H9 (cell line): Measurements from ENCODE around the gene ADORA2B. TPM values are rescaled to one million over a fixed set of nuclear protein-coding genes. Genes with fewer than 3 reads are reported as not detected.

ENCODE experiments used
- DNase-seq: peaks from one replicate; pipeline ENCODE4 v3.0.0-alpha.2; 2017
- H2AFZ ChIP-seq: one replicate; pipeline ENCODE4 v1.6.1; 2013; ENCODE audit warnings: mild to moderate bottlenecking, low read length, control low read depth, moderate library complexity
- H2AK5ac ChIP-seq: 2 replicates; pipeline ENCODE4 v1.6.1; 2013; ENCODE audit warnings: low read length, control low read depth, mixed read lengths; ENCODE audit not compliant: insufficient read length
- H2BK120ac ChIP-seq: one replicate; pipeline ENCODE4 v1.6.1; 2013; ENCODE audit warnings: low read depth, mild to moderate bottlenecking, low read length, control low read depth, inconsistent platforms; ENCODE audit not compliant: poor library complexity, severe bottlenecking
- H2BK12ac ChIP-seq: 2 replicates; pipeline ENCODE4 v1.6.1; 2013; ENCODE audit warnings: low read length, control low read depth, mixed read lengths, low read depth; ENCODE audit not compliant: insufficient read length
- H2BK15ac ChIP-seq: 2 replicates; pipeline ENCODE4 v1.6.1; 2013; ENCODE audit warnings: low read depth, low read length, control low read depth
- H2BK20ac ChIP-seq: one replicate; pipeline ENCODE4 v1.6.1; 2013; ENCODE audit warnings: low read depth, mild to moderate bottlenecking, low read length, control low read depth, inconsistent platforms; ENCODE audit not compliant: poor library complexity, severe bottlenecking
- H2BK5ac ChIP-seq: 2 replicates; pipeline ENCODE4 v1.6.1; 2013; ENCODE audit warnings: low read length, control low read depth, mixed read lengths; ENCODE audit not compliant: insufficient read length
- H3K14ac ChIP-seq: 2 replicates; pipeline ENCODE4 v1.6.1; 2013; ENCODE audit warnings: low read length, control low read depth; ENCODE audit not compliant: insufficient read depth
- H3K18ac ChIP-seq: 2 replicates; pipeline ENCODE4 v1.6.1; 2013; ENCODE audit warnings: low read depth, mild to moderate bottlenecking, mixed read lengths, low read length, control low read depth; ENCODE audit not compliant: insufficient read length
- H3K23ac ChIP-seq: 2 replicates; pipeline ENCODE4 v1.6.1; 2013; ENCODE audit warnings: low read length, control low read depth, mixed read lengths, low read depth; ENCODE audit not compliant: insufficient read length
- H3K23me2 ChIP-seq: 2 replicates; pipeline ENCODE4 v1.6.1; 2013; ENCODE audit warnings: low read depth, mild to moderate bottlenecking, mixed read lengths, low read length, control low read depth; ENCODE audit not compliant: insufficient read length, poor library complexity, severe bottlenecking
- H3K27ac ChIP-seq: 2 replicates; pipeline ENCODE4 v1.5.1; 2013; ENCODE audit warnings: low read length, control low read depth, mixed read lengths, low read depth; ENCODE audit not compliant: insufficient read length
- H3K27me3 ChIP-seq: 2 replicates; pipeline ENCODE4 v1.6.1; 2013; ENCODE audit warnings: low read length, control low read depth, inconsistent platforms; ENCODE audit not compliant: insufficient read depth
- H3K4ac ChIP-seq: 2 replicates; pipeline ENCODE4 v1.6.1; 2013; ENCODE audit warnings: low read depth, mild to moderate bottlenecking, control low read depth, inconsistent platforms, low read length, moderate library complexity
- H3K4me1 ChIP-seq: 2 replicates; pipeline ENCODE4 v1.6.1; 2013; ENCODE audit warnings: low read length, control low read depth, inconsistent platforms; ENCODE audit not compliant: insufficient read depth
- H3K4me2 ChIP-seq: 2 replicates; pipeline ENCODE4 v1.6.1; 2013; ENCODE audit warnings: low read length, control low read depth, mixed read lengths; ENCODE audit not compliant: insufficient read length, insufficient read depth
- H3K56ac ChIP-seq: 2 replicates; pipeline ENCODE4 v1.6.1; 2013; ENCODE audit warnings: low read depth, mild to moderate bottlenecking, mixed read lengths, low read length, control low read depth; ENCODE audit not compliant: insufficient read length
- H3K79me1 ChIP-seq: 2 replicates; pipeline ENCODE4 v1.6.1; 2013; ENCODE audit warnings: low read depth, mild to moderate bottlenecking, moderate library complexity, low read length, control low read depth, inconsistent platforms; ENCODE audit not compliant: insufficient read depth, poor library complexity, severe bottlenecking
- H3K79me2 ChIP-seq: 2 replicates; pipeline ENCODE4 v1.6.1; 2013; ENCODE audit warnings: low read length, control low read depth, inconsistent platforms; ENCODE audit not compliant: insufficient read depth
- H3K9ac ChIP-seq: 2 replicates; pipeline ENCODE4 v1.6.1; 2013; ENCODE audit warnings: low read length, control low read depth, mixed read lengths; ENCODE audit not compliant: insufficient read length; ENCODE audit errors: extremely low read depth
- H3K9me3 ChIP-seq: one replicate; pipeline ENCODE4 v1.6.1; 2013; ENCODE audit warnings: low read depth, low read length, inconsistent platforms; ENCODE audit not compliant: control insufficient read depth
- H3T11ph ChIP-seq: one replicate; pipeline ENCODE4 v1.6.1; 2013; ENCODE audit warnings: mild to moderate bottlenecking, low read length, control low read depth, inconsistent platforms
- H4K20me1 ChIP-seq: one replicate; pipeline ENCODE4 v1.6.1; 2013; ENCODE audit not compliant: control insufficient read depth, insufficient read length, insufficient read depth
- H4K5ac ChIP-seq: 2 replicates; pipeline ENCODE4 v1.6.1; 2013; ENCODE audit warnings: low read depth, mild to moderate bottlenecking, mixed read lengths, low read length, control low read depth; ENCODE audit not compliant: insufficient read length
- H4K8ac ChIP-seq: replicated peaks from 2 replicates; pipeline ENCODE4 v1.6.1; 2013; ENCODE audit warnings: low read length, control low read depth, mixed read lengths, low read depth; ENCODE audit not compliant: insufficient read length
- H4K91ac ChIP-seq: 2 replicates; pipeline ENCODE4 v1.6.1; 2013; ENCODE audit warnings: low read depth, mild to moderate bottlenecking, moderate library complexity, mixed read lengths, low read length, control low read depth; ENCODE audit not compliant: insufficient read length
- H3K27ac Mint-ChIP-seq, 3 experiments: 2 replicates in 2 of 3; 3 replicates in 1 of 3; pipeline ENCODE4 v1.8.0; 2020 to 2021; ENCODE audit warnings: mixed read lengths in 3 of 3, mild to moderate bottlenecking in 1 of 3, moderate library complexity in 1 of 3
- H3K27me3 Mint-ChIP-seq: 2 replicates; pipeline ENCODE4 v1.8.0; 2021; ENCODE audit warnings: low read depth, mild to moderate bottlenecking, moderate library complexity, mixed read lengths
- H3K36me3 Mint-ChIP-seq, 3 experiments: 2 replicates in 2 of 3; 3 replicates in 1 of 3; pipeline ENCODE4 v1.8.0; 2020 to 2021; ENCODE audit warnings: low read depth in 3 of 3, mixed read lengths in 3 of 3; ENCODE audit not compliant: insufficient read depth in 1 of 3
- H3K4me1 Mint-ChIP-seq, 2 experiments: 2 replicates each; pipeline ENCODE4 v1.8.0; 2020; ENCODE audit warnings: mixed read lengths in 2 of 2
- H3K4me3 Mint-ChIP-seq, 2 experiments: 2 replicates in 1 of 2; 3 replicates in 1 of 2; pipeline ENCODE4 v1.8.0; 2020 to 2021; ENCODE audit warnings: mild to moderate bottlenecking in 2 of 2, mixed read lengths in 2 of 2, moderate library complexity in 1 of 2
- H3K9me3 Mint-ChIP-seq, 2 experiments: 2 replicates in 1 of 2; 3 replicates in 1 of 2; pipeline ENCODE4 v1.8.0; 2020; ENCODE audit warnings: mild to moderate bottlenecking in 2 of 2, mixed read lengths in 2 of 2, moderate library complexity in 1 of 2
- CTCF ChIP-seq: fragments of 200-600 bp; sonication (generic); conservative IDR thresholded peaks from 3 replicates; pipeline ENCODE4 v1.8.0; 2021; ENCODE audit warnings: antibody characterized with exemption, mild to moderate bottlenecking
- whole genome bisulfite sequencing: extraction: QIAGEN DNeasy Blood & Tissue Kit; methylation state at CpG from one replicate; pipeline ENCODE4 v1.1.7; 2013; ENCODE audit warnings: missing lambda C conversion rate, low lambda C conversion rate, mixed read lengths; ENCODE audit not compliant: insufficient read length; ENCODE audit errors: extremely low coverage; 5-methylcytosine and 5-hydroxymethylcytosine counted together
- total RNA-seq: library from RNA; stranded (reverse); gene quantifications from 2 replicates; pipeline ENCODE4 v1.2.1, GENCODE V29; 2021

Gene ADORA2B
- total RNA-seq, 1 experiment from 2014 or later = 3.1 TPM

- no peaks in the 10 kb centered on the region for H3K9me3 ChIP-seq
- no peak overlapping the region for H3K9ac ChIP-seq
- no peaks in the 10 kb centered on the region for H3K9me3 Mint-ChIP-seq
- H3K79me2 ChIP-seq = no peaks in the 10 kb centered on the region; the same call in 1 of the 2 replicates
- DNase-seq = no peak
- H3K4me1 ChIP-seq = peaks cover 10% of the 10 kb centered on the region
- H2BK5ac ChIP-seq = no peak overlapping the region
- no peak overlapping the region; the same call in 1 of the 2 replicates for H3K14ac ChIP-seq
- H3K4me2 ChIP-seq = no peak overlapping the region
- no peak overlapping the region for H3K23ac ChIP-seq
- H3K4ac ChIP-seq = no peak overlapping the region
- peaks cover 6% of the 10 kb centered on the region for H3K27me3 Mint-ChIP-seq
- TF ChIP-seq CTCF = no peak
- H3K4me3 Mint-ChIP-seq = no peak overlapping the region
- no peak overlapping the region for H2BK12ac ChIP-seq
- H2BK20ac ChIP-seq = no peak overlapping the region
- peaks cover 3% of the 10 kb centered on the region for H3K23me2 ChIP-seq
- WGBS = no CpG with 5 or more reads among the region's 4 CpGs
- no peaks in the 10 kb centered on the region; the same call in 1 of the 2 replicates for H3K27me3 ChIP-seq
- H4K8ac ChIP-seq = no peak overlapping the region
- no peak overlapping the region for H4K91ac ChIP-seq
- no peaks in the 10 kb centered on the region for H4K20me1 ChIP-seq
- H2BK120ac ChIP-seq = no peak overlapping the region
- H2BK15ac ChIP-seq = no peak overlapping the region
- no peak overlapping the region for H3T11ph ChIP-seq
- peaks cover 38 to 39% of the 10 kb centered on the region in 2 experiments for H3K4me1 Mint-ChIP-seq
- H3K27ac ChIP-seq = no peak overlapping the region
- peaks cover 0 to 2% (median 0%) of the 10 kb centered on the region in 3 experiments; a peak in 2 of 7 replicates for H3K36me3 Mint-ChIP-seq
- no peak overlapping the region for H3K18ac ChIP-seq
- H3K56ac ChIP-seq = no peak overlapping the region
- no peak overlapping the region for H4K5ac ChIP-seq
- H2AFZ ChIP-seq = no peak overlapping the region
- H3K79me1 ChIP-seq = no peaks in the 10 kb centered on the region
- H3K27ac Mint-ChIP-seq = peak overlapping the region in 1 of 3 experiments; percentile 85; a peak in 1 of 7 replicates
- no peak overlapping the region for H2AK5ac ChIP-seq
Observed at GRCh38 chr17:15963670-15964110, 18.8 kb downstream of the ADORA2B start.
